Measurements from ENCODE around the gene DNM1.
A peak's percentile ranks its signal among the peaks of the same experiment; 100 is the strongest.
"Not testable (repeated sequence)": the region's sequence is repeated elsewhere in the genome, so short reads cannot be mapped to it uniquely, and the experiment has no call there.

DNM1 gene

GRCh38 chr9:128226412-128226801, 23.2 kb downstream of the DNM1 start:
- DNase-seq, result peak; percentile 69 to 81 (median 74)

- DNase-seq, result not testable (repeated sequence)
These were observed 27.7 kb downstream of the DNM1 start for GRCh38 chr9:128230897-128231296.

GRCh38 chr9:128231638-128232527, 28.7 kb downstream of the DNM1 start:
- DNase-seq, result no peak

GRCh38 chr9:128232528-128233428, 29.6 kb downstream of the DNM1 start:
- no peak for DNase-seq

- no peak for DNase-seq
These were observed 30.7 kb downstream of the DNM1 start for GRCh38 chr9:128233817-128234406.

- DNase-seq, result no peak
These were observed 38.9 kb downstream of the DNM1 start for GRCh38 chr9:128242124-128242523.

GRCh38 chr9:128242828-128243214, 39.6 kb downstream of the DNM1 start:
- no peak for DNase-seq

GRCh38 chr9:128243215-128244018, 40.2 kb downstream of the DNM1 start:
- DNase-seq, result no peak

GRCh38 chr9:128244091-128244836, 41.1 kb downstream of the DNM1 start:
- no peak for DNase-seq

- DNase-seq, result peak; percentile 59 to 77 (median 59)
These were observed 41.7 kb downstream of the DNM1 start for GRCh38 chr9:128244837-128245231.

- peak; percentile 29 to 53 (median 30) for DNase-seq
These were observed 42.4 kb downstream of the DNM1 start for GRCh38 chr9:128245421-128246151.

GRCh38 chr9:128246471-128246870, 43.3 kb downstream of the DNM1 start:
- no peak for DNase-seq

GRCh38 chr9:128247226-128247803, 44.1 kb downstream of the DNM1 start:
- no peak for DNase-seq

- no peak for DNase-seq
These were observed 46.4 kb downstream of the DNM1 start for GRCh38 chr9:128249558-128249907.

- peak; percentile 90 to 97 (median 93) for DNase-seq
These were observed 47.0 kb downstream of the DNM1 start for GRCh38 chr9:128249908-128250838.

GRCh38 chr9:128250839-128251731, 47.9 kb downstream of the DNM1 start:
- DNase-seq, result no peak

- no peak for DNase-seq
These were observed 48.5 kb downstream of the DNM1 start for GRCh38 chr9:128251732-128252100.
